ENCODE results near the gene MAP3K4. TPM values are rescaled to one million over a fixed set of nuclear protein-coding genes. Genes with fewer than 3 reads are reported as not detected.
A peak's percentile ranks its signal among the peaks of the same experiment; 100 is the strongest.

Gene MAP3K4
- total RNA-seq, 3 donors from 2014 or later, result 24.6 to 49.2 (median 45.2) TPM

GRCh38 chr6:161152907-161153662, 161.5 kb downstream of the MAP3K4 start:
- H3K4me1 ChIP-seq, result no peaks in the 10 kb centered on the region
- intact Hi-C loops (cut with DNase I; ENCODE audit: low total_unique reads), result no loop called here
- H3K27ac ChIP-seq, result no peak overlapping the region
- no peak for DNase-seq (ENCODE audit: low spot score in 2 of 2)
- H3K9me3 ChIP-seq, result no peaks in the 10 kb centered on the region
- no peak overlapping the region for H3K4me3 ChIP-seq
- no peaks in the 10 kb centered on the region for H3K36me3 ChIP-seq
- H3K27me3 ChIP-seq, result no peaks in the 10 kb centered on the region
- no peak for TF ChIP-seq POLR2AphosphoS5 (IDR thresholded peaks at IDR 0.05)
- TF ChIP-seq CTCF (IDR thresholded peaks at IDR 0.05), result no peak
- no peak for TF ChIP-seq POLR2A (IDR thresholded peaks at IDR 0.05)

GRCh38 chr6:161153725-161154124, 162.2 kb downstream of the MAP3K4 start:
- intact Hi-C loops (cut with DNase I; ENCODE audit: low total_unique reads), result no loop called here
- no peak overlapping the region for H3K27ac ChIP-seq
- DNase-seq (ENCODE audit: low spot score in 2 of 2), result no peak
- H3K4me3 ChIP-seq, result no peak overlapping the region
- H3K9me3 ChIP-seq, result no peaks in the 10 kb centered on the region
- no peaks in the 10 kb centered on the region for H3K36me3 ChIP-seq
- H3K27me3 ChIP-seq, result no peaks in the 10 kb centered on the region
- no peak for TF ChIP-seq CTCF (IDR thresholded peaks at IDR 0.05)
- TF ChIP-seq POLR2A (IDR thresholded peaks at IDR 0.05), result no peak
- TF ChIP-seq POLR2AphosphoS5 (IDR thresholded peaks at IDR 0.05), result no peak
- H3K4me1 ChIP-seq, result no peaks in the 10 kb centered on the region

- intact Hi-C loops (cut with DNase I; ENCODE audit: low total_unique reads), result no loop called here
- Histone ChIP-seq H3K27ac (no peak overlapping the region), H3K36me3 (no peaks in the 10 kb centered on the region), H3K9me3 (no peaks in the 10 kb centered on the region), H3K4me3 (no peak overlapping the region), H3K27me3 (no peaks in the 10 kb centered on the region), H3K4me1 (no peaks in the 10 kb centered on the region)
- no peak for DNase-seq (ENCODE audit: low spot score in 2 of 2)
- TF ChIP-seq POLR2AphosphoS5 (IDR thresholded peaks at IDR 0.05), result no peak
- TF ChIP-seq CTCF (IDR thresholded peaks at IDR 0.05), result no peak
- TF ChIP-seq POLR2A (IDR thresholded peaks at IDR 0.05), result no peak
These were observed 163.3 kb downstream of the MAP3K4 start for GRCh38 chr6:161154796-161155335.

GRCh38 chr6:161161121-161161520, 169.6 kb downstream of the MAP3K4 start:
- no peak for DNase-seq (ENCODE audit: low spot score in 2 of 2)
- intact Hi-C loops (cut with DNase I; ENCODE audit: low total_unique reads), result no loop called here
- Histone ChIP-seq H3K27me3 (no peaks in the 10 kb centered on the region), H3K4me3 (no peak overlapping the region), H3K27ac (peak overlapping the region in 1 of 2 donors; percentile 29), H3K36me3 (no peaks in the 10 kb centered on the region), H3K9me3 (no peaks in the 10 kb centered on the region), H3K4me1 (no peaks in the 10 kb centered on the region)
- TF ChIP-seq POLR2A (IDR thresholded peaks at IDR 0.05) (no peak), POLR2AphosphoS5 (IDR thresholded peaks at IDR 0.05) (no peak), CTCF (IDR thresholded peaks at IDR 0.05) (no peak)

GRCh38 chr6:161161889-161162624, 170.5 kb downstream of the MAP3K4 start:
- peak in 1 of 2 donors; percentile 67 for DNase-seq (ENCODE audit: low spot score in 2 of 2)
- Histone ChIP-seq H3K27me3 (no peaks in the 10 kb centered on the region), H3K4me3 (no peak overlapping the region), H3K4me1 (no peaks in the 10 kb centered on the region), H3K27ac (peak overlapping the region; percentile 28 to 62), H3K36me3 (no peaks in the 10 kb centered on the region), H3K9me3 (no peaks in the 10 kb centered on the region)
- TF ChIP-seq CTCF (IDR thresholded peaks at IDR 0.05) (no peak), POLR2AphosphoS5 (IDR thresholded peaks at IDR 0.05) (no peak)
- intact Hi-C loops (cut with DNase I; ENCODE audit: low total_unique reads), result no loop called here

Measured in breast epithelium (tissue), 4 donors.